Measurements from ENCODE around the gene RPRD1B.

RPRD1B gene

GRCh38 chr20:38033330-38034107 is at the start of gene RPRD1B, which contains the start of gene TTI1:
Gene RPRD1B (plus strand): TSS chr20:38033746. CDS start chr20:38033948, 202 bp downstream.
Gene TTI1 (minus strand): TSS chr20:38033456. CDS start chr20:38013816, 19,640 bp downstream.
- peak; percentile 72 to 81 for DNase-seq (ENCODE audit: low read depth in 1 of 2, low spot score in 1 of 2)

DNA sequence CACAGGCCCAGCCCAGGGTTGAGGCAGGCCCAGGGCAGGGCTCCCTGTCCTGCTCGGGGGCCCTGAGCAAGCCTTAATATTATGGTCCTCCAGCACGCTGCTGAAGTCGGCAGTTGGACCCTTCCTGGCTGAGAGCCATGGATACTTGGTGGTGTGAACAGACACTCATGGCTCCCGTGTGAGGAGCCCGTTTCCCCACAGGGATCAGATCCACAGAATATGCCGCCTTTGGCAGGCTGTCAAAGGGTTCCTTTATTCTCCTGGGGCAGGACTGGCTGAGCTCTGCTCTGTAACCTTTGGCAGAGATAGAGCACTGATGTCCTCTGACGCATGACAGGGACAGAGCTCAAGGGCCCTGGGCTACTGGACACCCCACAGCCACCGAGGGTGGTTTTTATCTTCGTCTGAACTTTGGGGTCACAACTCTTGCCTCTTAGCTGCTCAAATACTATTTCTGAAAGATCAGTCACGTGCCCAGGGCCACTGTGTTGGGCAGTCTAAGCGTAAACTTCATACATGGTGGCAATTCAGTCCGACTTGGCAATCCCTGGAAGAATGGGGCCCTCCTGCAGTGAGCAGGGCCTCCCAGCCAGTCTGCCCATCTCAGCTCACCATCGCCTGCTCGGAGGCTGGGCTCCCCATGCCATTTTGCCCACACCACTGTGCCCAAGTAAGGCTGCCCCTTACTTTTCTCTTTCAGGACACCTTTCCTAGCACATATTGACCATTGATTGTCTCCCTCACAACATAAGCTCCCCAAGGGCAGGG is 49.3 kb upstream of the RPRD1B start:
- no peak for DNase-seq (ENCODE audit: low read depth in 1 of 2, low spot score in 1 of 2)

DNA sequence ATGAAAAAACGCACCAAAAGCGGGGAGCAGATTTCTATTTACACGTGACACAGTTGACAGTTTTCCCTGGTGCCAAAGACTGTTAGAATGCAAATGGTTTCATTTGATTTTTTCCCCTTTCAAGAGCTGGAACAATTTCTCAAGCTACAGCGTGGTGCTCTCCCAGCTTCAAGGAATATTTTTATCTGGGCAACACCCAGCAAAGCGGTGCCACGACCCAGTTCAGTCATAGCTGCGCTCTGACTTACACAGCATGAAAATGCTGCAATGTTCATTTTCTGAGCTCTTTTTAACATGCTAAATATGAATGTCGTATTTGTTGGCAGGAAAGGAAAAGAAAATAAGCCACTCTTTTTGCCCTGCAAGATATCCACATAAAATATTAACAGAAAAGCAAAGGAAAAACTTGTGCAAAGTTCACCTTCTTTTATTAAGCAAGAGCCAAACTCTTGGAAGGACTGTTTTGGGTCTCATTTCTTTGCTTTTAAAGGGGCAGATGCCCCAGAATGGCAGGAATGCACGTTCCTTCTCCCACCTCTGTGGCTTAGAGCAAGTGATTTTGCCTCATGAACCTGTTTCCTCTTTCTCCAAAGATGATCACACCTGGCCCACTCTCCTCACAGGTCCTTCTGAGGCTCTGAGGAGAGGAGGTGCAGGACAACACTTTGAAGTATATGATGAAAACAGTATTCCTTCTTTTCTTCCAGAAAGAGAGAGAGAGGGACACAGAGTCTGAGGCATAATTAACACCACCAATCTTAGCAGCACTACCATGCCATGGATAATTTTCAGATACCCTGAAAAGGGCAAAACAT is 47.3 kb upstream of the RPRD1B start:
- no peak for DNase-seq (ENCODE audit: low read depth in 1 of 2, low spot score in 1 of 2)

GRCh38 chr20:37986873-37987601 is 46.5 kb upstream of the RPRD1B start:
- DNase-seq (ENCODE audit: low read depth in 1 of 2, low spot score in 1 of 2) = no peak

GRCh38 chr20:37987602-37988290 is 45.8 kb upstream of the RPRD1B start:
- DNase-seq (ENCODE audit: low read depth in 1 of 2, low spot score in 1 of 2) = no peak

GRCh38 chr20:37988306-37988954 is 45.1 kb upstream of the RPRD1B start:
- no peak for DNase-seq (ENCODE audit: low read depth in 1 of 2, low spot score in 1 of 2)

DNA sequence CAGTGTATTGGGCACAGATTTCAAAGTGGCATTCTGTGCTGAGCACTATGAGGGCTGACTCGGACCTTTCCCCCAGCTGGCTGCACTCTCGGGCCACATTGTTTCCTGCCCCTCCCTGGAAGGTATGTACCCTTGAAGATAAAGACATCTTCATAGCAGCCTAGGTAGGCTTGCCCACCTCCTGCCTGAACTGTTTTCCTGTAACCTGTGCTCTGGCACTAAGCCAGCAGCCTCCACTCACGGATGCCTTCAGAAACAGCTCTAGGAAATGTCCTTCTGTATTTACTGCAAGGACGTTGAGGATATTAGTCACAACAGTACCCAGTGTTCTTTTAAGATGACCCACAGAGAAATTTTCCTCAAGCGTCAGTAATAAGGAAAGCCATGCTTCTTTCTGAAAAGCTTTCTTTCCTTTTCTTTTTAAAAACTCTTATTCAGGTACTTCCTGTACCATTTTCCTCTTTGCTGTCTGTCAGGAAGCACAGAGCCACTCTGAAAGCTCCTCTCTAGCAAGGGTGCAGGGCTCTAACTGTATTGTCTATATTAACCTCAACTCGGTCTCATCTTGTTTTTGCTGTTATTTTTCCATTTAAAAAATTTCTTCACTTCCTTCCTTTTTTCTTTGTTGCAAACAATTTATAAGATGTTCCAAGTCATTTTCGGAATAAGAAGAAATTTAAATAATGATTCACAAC is 43.8 kb upstream of the RPRD1B start:
- DNase-seq (ENCODE audit: low read depth in 1 of 2, low spot score in 1 of 2) = no peak

DNA sequence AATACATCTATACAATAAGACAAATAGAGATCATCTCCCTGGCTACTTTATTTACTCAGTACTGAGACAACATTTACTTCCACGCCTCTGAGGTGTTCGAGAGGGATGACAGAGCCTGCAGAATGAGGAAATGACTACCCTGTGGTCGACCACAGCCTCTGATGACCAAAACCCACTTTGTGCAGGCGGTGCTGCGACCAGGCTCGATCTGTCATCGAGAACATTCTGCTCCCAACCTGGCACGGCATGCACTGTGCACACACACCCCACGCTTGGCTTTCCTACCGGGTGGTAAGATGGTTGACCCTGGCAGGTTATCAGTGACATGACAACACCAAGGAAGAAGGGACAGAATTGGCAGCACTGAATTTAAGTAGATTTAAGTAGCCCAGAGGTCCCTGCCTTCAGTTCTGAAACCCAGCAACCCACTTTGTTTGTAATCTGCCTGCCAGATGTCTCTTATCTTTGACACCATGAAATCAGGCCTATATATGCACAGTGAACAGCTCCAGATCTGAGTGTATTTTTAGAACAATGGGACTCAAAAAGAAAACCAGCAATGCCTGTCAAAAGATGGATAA is 42.9 kb upstream of the RPRD1B start:
- DNase-seq (ENCODE audit: low read depth in 1 of 2, low spot score in 1 of 2) = no peak

- DNase-seq (ENCODE audit: low read depth in 1 of 2, low spot score in 1 of 2) = no peak
Observed at GRCh38 chr20:37991157-37991866, 42.2 kb upstream of the RPRD1B start.

DNA sequence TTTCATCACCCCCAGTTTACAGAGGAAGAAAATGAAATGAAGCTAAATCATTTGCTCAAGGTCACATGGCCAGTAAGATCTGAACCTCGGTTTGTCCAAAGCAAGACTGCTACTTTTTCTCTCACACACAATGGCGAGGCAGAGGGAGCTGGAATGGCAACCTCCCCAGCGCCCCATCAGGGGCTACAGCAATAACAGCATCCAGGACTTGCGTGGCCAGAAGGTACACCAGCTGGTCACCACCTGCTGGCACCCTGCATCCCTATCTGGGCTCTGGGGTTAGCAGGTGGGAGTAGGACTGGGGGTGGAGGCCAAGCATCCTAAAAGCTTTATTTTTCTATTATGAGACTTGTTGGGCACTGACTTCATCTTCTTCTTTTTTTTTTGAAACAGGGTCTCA is 41.6 kb upstream of the RPRD1B start:
- no peak for DNase-seq (ENCODE audit: low read depth in 1 of 2, low spot score in 1 of 2)

GRCh38 chr20:37992802-37993409 is 40.6 kb upstream of the RPRD1B start:
- DNase-seq (ENCODE audit: low read depth in 1 of 2, low spot score in 1 of 2) = no peak

- DNase-seq (ENCODE audit: low read depth in 1 of 2, low spot score in 1 of 2) = no peak
Observed at GRCh38 chr20:37994512-37994911, 39.0 kb upstream of the RPRD1B start.

DNA sequence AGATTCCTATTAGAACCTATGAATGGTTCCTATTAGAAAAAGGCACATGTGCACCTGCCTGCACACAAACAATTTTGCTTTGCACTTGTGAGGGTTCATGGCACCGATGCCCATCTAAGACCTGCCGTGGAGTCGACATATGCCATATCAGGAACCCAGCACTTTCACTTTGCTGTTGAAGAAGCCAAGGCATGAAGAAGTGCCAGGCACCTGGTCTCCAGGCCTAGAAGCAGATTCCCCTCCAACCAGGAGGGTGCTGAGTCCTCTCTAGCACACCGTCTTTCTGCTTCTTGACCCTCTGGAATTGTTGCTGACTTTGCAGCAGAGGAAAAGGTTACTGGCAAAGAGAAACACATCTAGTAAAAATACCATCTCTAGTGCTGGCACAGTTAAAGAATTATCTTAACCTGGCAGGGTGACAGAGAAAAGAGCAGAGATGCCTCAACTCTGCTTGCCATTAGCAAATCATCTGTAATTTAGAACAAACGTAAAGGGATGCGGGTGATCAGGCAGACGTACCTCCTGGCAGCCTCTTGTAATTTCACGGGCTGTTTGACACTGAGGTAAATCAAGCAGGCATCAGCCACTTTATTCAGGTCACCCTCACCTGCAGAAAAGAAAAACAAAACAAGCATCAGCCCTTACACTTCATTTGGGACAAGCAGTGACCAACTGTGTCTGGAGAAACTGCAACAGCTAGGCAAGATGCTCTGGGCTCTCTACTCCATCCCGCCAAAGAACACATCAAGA is 37.5 kb upstream of the RPRD1B start:
- DNase-seq (ENCODE audit: low read depth in 1 of 2, low spot score in 1 of 2) = no peak

- no peak for DNase-seq (ENCODE audit: low read depth in 1 of 2, low spot score in 1 of 2)
Observed at GRCh38 chr20:37997516-37997915, 36.0 kb upstream of the RPRD1B start.

DNA sequence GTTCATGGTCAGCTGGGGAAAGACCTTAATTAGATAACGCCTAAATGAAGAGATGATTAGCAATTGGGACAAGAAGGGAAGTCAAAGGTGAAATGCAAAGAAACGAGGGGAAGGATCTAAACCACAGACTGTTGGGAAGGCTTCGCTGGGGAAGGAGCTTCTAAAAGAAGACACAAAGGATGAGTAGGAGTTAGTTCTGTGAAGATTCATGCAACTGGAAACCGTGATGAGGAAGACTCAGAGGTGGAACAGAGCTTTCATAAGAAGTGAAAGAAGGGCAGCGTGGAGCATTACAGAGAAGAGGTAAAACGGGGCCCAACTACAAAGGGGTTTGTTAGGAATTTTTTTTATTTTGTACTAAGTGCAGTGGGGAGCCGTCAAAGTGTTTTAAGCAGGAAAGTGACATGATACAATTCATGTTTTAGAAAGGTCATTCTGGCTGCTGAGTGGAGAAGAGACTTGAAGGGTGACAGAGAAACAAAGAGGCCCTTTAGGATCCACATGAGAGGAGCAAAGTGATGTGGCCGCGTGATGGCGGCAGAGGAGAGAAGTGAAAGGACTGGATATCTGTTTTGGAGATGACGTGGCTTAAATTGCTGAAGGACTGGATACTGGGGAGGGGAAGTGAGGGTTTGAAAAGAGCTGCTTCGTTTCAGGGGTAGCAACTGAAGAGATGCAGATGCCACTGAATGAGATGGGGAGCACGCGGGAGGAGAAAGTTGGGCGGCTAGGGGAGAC is 33.9 kb upstream of the RPRD1B start:
- DNase-seq (ENCODE audit: low read depth in 1 of 2, low spot score in 1 of 2) = no peak

DNA sequence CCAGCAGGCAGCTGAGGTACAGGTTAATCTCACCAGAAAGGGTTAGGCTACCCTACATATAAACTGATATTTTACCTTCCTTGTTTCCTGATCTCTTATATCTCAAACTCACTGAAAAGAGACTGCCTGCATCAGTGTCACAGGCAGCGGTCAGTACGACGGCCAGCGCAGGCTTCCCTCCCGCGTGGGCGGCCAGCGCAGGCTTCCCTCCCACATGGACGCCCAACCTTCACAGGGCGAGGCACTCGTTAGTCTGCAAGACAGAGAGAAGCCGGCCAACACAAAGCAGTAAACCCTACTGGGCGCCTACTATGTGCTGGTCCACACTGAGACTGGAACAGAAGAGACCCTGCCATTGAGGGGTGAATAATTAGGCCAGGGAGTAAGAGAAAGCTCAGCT is 33.3 kb upstream of the RPRD1B start:
- DNase-seq (ENCODE audit: low read depth in 1 of 2, low spot score in 1 of 2) = no peak

Data from activated T-helper 1 cell treated with anti-CD3 and anti-CD28 coated beads, Interleukin-2, amount 50 U/mL, for 16 hours (primary cell).